BJ (cell line): ENCODE measurements around the gene KCNC4. TPM values are rescaled to one million over a fixed set of nuclear protein-coding genes. Genes with fewer than 3 reads are reported as not detected.

Experiments used
- CTCF ChIA-PET: fragments of 350-600 bp; formaldehyde crosslinking; extraction: SDS; loops from one replicate; lab custom pipeline; 2021; ENCODE audit warnings: antibody characterized with exemption, inconsistent platforms; lab: Yijun Ruan, JAX
- POLR2A ChIA-PET: fragments of 300-600 bp; sonication (Branson Sonifier 250); formaldehyde crosslinking; extraction: SDS; loops from one replicate; lab custom pipeline; 2021; ENCODE audit warnings: antibody characterized with exemption; lab: Charles Lee
- DNase-seq: peaks from one replicate; pipeline ENCODE4 v3.0.0-alpha.2; 2011; ENCODE audit warnings: low read depth
- H3K27me3 ChIP-seq: 2 replicates; pipeline ENCODE4 v1.6.0; 2011; ENCODE audit warnings: low read length; ENCODE audit not compliant: control insufficient read depth, insufficient read depth
- H3K36me3 ChIP-seq: 2 replicates; pipeline ENCODE4 v1.5.1; 2011; ENCODE audit warnings: low read length; ENCODE audit not compliant: control insufficient read depth, insufficient read depth
- H3K4me3 ChIP-seq: 2 replicates; pipeline ENCODE4 v1.5.1; 2011; ENCODE audit warnings: low read depth, mild to moderate bottlenecking, control low read depth, low read length
- CTCF ChIP-seq: IDR thresholded peaks from 2 replicates; pipeline ENCODE4 v1.5.1; 2011; ENCODE audit warnings: low read depth, mild to moderate bottlenecking, control low read depth, inconsistent platforms, low read length, moderate library complexity; ENCODE audit not compliant: insufficient read depth
- polyA plus RNA-seq: library from polyadenylated mRNA; depleted of rRNA; stranded (reverse); fragments of >200 nt; gene quantifications from 2 replicates; pipeline ENCODE4 v1.2.3, GENCODE V29; 2011

Gene KCNC4
- polyA plus RNA-seq, 1 experiment = 2.6 TPM

- ChIA-PET POLR2A (no interaction called here), CTCF (interaction anchor here (0.9 to 5.8 kb wide), 5 partner anchors 11 to 303 kb away, joined by 3 to 40 read pairs (median 4); no protein-coding TSS in a partner anchor)
- Histone ChIP-seq H3K36me3 (no peaks in the 10 kb centered on the region), H3K4me3 (no peak overlapping the region), H3K27me3 (no peaks in the 10 kb centered on the region)
- DNase-seq = no peak
- no peak for TF ChIP-seq CTCF
Measured at GRCh38 chr1:110192541-110192940, 17.6 kb upstream of the KCNC4 start.

- no peaks in the 10 kb centered on the region for H3K27me3 ChIP-seq
- H3K4me3 ChIP-seq = no peak overlapping the region
- POLR2A ChIA-PET = no interaction called here
- CTCF ChIA-PET = interaction anchor here (3.3 to 5.8 kb wide), 2 partner anchors 9 to 301 kb away, joined by 40 to 52 read pairs; no protein-coding TSS in a partner anchor
- H3K36me3 ChIP-seq = no peaks in the 10 kb centered on the region
- no peak for TF ChIP-seq CTCF
- no peak for DNase-seq
Measured at GRCh38 chr1:110195196-110195595, 14.9 kb upstream of the KCNC4 start.

DNA sequence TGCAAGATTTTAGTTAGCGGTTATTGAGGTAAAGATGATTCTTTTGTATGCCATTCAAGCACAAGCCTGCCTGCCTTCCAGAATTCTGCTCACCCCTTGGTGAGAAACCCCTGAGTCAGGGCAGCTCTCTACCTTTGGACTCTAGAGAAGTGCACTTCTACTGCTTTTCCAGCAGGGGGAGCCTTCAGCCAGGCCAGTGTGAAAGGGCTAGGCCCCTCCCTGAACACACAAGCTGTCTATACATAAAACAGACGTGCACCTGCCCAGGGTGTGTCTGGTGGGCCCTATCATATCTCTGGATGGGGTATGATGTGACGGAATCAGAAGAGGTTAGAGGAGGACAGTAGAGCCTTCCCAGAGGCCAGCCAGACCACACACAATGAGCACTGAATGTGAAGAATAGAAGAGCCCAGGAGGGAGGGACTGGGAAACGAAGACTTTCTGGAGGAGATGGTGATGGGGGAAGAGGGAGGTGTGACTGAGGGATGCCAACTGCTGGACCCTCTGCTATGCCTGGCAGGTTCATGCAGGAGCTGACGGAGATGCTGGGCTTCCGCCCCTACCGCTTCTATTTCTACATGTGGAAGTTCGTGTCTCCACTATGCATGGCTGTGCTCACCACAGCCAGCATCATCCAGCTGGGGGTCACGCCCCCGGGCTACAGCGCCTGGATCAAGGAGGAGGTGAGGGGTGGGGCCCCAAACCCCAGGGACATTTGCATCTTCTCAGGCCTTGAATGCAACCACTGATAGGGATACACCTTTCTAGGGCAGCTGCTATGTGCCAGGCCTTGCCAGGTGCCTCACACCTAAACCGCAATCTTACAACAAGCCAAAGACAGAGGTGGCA, 13.0 kb upstream of the KCNC4 start:
- POLR2A ChIA-PET = no interaction called here
- H3K36me3 ChIP-seq = no peaks in the 10 kb centered on the region
- TF ChIP-seq CTCF = peak; percentile 98
- no peak for DNase-seq
- no peaks in the 10 kb centered on the region for H3K27me3 ChIP-seq
- H3K4me3 ChIP-seq = no peak overlapping the region
- CTCF ChIA-PET = interaction anchor here (0.6 to 5.8 kb wide), 40 partner anchors 8 to 1592 kb away, joined by 3 to 52 read pairs (median 4); partner anchors contain the start of genes KCNC4 and RBM15

DNA sequence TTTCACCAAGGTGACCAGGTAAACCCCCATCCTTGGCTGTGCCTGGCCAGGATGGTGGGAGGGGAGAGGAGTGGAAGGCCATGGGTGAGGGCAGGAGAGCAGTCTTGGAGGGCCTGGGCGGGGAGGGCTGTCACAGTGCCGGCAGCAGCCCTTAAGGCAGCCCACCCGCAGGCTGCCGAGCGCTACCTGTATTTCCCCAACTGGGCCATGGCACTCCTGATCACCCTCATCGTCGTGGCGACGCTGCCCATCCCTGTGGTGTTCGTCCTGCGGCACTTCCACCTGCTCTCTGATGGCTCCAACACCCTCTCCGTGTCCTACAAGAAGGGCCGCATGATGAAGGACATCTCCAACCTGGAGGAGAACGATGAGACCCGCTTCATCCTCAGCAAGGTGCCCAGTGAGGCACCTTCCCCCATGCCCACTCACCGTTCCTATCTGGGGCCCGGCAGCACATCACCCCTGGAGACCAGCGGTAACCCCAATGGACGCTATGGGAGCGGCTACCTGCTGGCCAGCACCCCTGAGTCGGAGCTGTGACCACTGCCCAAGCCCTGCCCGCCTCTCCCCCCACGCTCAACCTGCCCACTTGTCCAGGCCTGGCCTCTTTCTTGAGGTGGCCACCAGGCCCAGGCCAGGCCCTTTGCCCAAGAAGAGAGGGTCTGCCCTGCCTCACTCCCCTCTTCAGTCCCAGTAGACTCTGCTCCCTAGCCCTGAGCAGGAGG, 12.0 kb upstream of the KCNC4 start:
- no peaks in the 10 kb centered on the region for H3K27me3 ChIP-seq
- no peak overlapping the region for H3K4me3 ChIP-seq
- no peaks in the 10 kb centered on the region for H3K36me3 ChIP-seq
- CTCF ChIA-PET = interaction anchor here (0.9 to 16.3 kb wide), 19 partner anchors 10 to 298 kb away, joined by 3 to 331 read pairs (median 11); partner anchors contain the start of genes KCNC4, PROK1 and RBM15
- no peak for TF ChIP-seq CTCF
- DNase-seq = no peak
- POLR2A ChIA-PET = no interaction called here

DNA sequence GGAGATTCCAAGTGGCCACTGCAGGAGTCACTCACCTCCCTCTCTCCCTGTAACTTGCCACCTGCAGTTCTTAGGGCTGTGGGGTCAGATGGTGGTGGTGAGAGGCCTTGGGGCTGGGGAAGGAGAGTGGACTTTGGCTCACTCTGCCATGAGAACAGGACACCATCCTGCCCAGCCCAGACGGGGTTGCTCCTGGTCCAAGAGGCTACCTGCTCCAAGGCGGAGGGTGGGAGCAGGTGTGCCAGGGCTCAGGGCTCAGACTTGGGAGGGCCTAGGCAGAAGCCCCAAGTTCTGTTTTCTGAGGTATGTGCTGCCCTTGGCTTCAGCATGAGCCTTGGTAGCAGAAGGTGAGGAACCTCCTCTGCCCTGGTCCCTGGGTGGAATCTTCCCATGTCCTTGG, 11.4 kb upstream of the KCNC4 start:
- Histone ChIP-seq H3K27me3 (no peaks in the 10 kb centered on the region), H3K36me3 (no peaks in the 10 kb centered on the region), H3K4me3 (no peak overlapping the region)
- no peak for TF ChIP-seq CTCF
- DNase-seq = no peak
- POLR2A ChIA-PET = no interaction called here
- CTCF ChIA-PET = interaction anchor here (0.9 to 16.3 kb wide), 4 partner anchors 10 to 298 kb away, joined by 3 to 331 read pairs (median 66); partner anchors contain the start of genes KCNC4 and PROK1
